NCI-H1092 treated with DMSO at 0.1 percent for 48 hours (cell line): ENCODE results near the gene SEC23IP.
"Not testable (repeated sequence)": the region's sequence is repeated elsewhere in the genome, so short reads cannot be mapped to it uniquely, and the experiment has no call there.

Experiments
- DNase-seq: peaks from one replicate; lab custom pipeline; 2025; lab: John Stamatoyannopoulos, UW

SEC23IP gene

DNA sequence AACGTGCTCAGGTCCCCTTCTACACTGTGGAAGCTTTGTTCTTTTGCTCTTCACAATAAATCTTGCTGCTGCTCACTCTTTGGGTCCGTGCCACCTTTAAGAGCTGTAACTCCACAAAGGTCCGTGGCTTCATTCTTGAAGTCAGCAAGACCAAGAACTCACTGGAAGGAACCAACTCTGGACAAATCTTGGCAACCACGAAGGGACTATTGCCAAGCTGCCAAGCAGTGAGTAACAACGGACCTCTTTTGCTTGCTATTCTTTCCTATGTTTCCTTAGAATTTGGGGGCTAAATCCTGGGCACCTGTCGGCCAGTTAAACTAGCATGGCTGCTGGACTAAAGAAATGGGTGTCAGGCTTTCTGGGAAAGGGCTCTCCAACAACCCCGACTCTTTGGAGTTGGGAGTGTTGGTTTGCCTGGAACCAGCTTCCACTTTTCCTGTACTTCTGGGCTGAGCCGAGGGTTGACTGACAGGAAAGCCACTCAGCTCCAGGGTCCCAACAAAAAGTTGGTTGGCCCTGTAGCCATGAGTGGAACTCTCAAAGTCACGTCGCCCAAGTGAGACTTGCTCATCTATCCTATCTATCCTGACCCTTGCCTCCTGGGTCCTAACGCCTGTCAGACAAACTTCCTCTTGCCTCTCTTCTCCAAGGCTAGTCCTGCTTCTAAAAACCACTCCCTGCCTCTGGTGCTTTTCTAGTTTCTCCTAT is 8.5 kb upstream of the SEC23IP start:
- DNase-seq = not testable (repeated sequence)

DNA sequence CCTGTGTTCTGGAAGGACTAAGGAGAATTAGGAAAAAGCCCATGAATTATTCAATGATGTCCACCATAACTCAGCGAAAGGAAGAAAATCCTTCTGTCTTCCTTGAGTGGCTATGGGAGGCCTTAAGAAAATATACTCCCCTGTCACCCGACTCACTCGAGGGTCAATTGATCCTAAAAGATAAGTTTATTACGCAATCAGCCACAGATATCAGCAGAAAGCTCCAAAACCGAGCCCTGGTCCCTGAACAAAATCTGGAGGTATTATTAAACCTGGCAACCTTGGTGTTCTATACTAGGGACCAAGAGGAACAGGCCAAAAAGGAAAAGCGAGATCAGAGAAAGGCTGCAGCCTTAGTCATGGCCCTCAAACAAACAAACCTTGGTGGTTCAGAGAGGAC is 6.5 kb upstream of the SEC23IP start:
- not testable (repeated sequence) for DNase-seq

DNA sequence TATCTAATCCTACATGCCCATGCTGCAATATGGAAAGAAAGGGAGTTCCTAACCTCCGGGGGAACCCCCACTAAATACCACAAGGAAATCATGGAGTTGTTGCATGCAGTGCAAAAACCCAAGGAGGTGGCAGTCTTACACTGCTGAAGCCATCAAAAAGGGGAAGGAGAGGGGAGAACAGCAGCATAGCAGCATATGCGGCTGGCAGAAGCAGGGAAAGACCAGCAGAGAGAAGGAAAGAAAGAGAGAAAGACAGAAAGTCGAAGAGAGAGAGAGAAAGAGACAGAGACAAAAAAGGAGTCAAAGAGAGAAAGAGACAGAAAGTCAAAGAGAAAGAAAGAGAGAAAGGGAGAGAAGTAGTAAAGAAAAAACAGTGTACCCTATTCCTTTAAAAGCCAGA is 3.8 kb upstream of the SEC23IP start:
- DNase-seq = not testable (repeated sequence)

GRCh38 chr10:119889201-119889600 is 3.3 kb upstream of the SEC23IP start:
- not testable (repeated sequence) for DNase-seq

- not testable (repeated sequence) for DNase-seq
Observed at GRCh38 chr10:119890307-119890706, 2.2 kb upstream of the SEC23IP start.

DNA sequence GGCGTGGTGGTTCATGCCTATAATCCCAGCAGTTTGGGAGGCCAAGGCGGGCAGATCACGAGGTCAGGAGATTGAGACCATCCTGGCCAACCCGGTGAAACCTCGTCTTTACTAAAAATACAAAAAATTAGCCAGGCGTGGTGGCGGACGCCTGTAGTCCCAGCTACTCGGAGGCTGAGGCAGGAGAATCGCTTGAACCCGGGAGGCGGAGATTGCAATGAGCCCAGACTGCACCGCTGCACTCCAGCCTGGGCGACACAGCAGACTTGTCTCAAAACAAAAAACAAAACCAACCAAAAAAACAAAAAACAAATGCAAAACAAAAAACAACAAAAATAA is 712 bp upstream of the SEC23IP start:
- DNase-seq = not testable (repeated sequence)

DNA sequence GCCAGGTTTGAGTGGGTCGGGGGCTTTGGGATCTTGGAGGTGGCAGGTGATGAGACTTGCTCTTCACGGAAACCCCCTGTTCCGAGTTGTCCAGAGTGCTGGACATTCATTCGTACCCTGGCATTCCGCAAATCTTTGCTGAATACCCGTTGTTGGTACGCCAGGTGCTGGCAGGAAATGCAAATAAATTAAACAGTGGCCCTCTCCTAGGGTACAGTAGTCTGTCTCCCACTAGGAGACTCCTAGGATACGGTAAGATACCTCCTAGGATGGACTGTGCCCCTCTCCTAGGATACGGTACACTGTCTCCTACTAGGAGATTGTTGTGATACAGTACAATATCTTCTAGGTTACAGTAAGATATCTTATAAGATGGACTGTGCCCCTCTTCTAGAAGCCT is 544 bp downstream of the SEC23IP start:
- DNase-seq = no peak

- DNase-seq = no peak
Observed at GRCh38 chr10:119893845-119894427, 1.4 kb downstream of the SEC23IP start.

- DNase-seq = no peak
Observed at GRCh38 chr10:119896061-119896655, 3.6 kb downstream of the SEC23IP start.

GRCh38 chr10:119896937-119897770 is 4.6 kb downstream of the SEC23IP start:
- no peak for DNase-seq

GRCh38 chr10:119898577-119898976 is 6.0 kb downstream of the SEC23IP start:
- DNase-seq = no peak

- no peak for DNase-seq
Observed at GRCh38 chr10:119903946-119904666, 11.6 kb downstream of the SEC23IP start.

DNA sequence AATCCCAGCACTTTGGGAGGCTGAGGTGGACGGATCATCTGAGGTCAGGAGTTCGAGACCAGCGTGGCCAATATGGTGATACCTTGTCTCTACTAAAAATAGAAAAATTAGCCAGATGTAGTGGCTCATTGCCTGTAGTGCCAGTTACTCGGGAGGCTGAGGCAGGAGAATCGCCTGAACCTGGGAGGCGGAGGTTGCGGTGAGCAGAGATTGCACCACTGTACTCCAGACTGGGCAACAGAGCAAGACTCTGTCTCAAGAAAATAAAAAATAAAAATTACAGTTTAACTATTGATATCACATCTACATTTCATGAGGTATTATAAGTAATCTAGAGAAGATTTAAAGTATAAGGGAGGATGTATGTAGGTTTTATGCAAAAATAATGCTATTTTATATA is 15.2 kb downstream of the SEC23IP start:
- DNase-seq = not testable (repeated sequence)

DNA sequence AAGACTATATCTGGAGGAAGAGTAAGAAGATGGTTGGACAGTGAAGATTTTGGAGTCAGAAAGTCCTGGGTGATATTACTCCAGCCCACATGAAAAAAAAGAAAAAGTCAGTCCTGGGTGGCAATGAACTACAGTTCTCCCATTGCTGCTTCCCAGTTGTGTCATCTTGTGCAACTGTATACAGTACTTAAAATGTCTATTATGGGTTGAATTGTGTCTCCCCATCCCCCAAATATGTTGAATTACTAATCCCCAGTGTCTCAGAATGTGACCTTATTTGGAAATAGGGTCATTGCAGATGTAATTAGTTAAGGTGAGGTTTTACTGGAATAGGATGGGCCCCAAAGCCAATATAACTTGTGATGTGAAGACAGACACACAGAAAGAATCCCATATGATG is 15.6 kb downstream of the SEC23IP start:
- no peak for DNase-seq

- no peak for DNase-seq
Observed at GRCh38 chr10:119910689-119911088, 18.2 kb downstream of the SEC23IP start.

GRCh38 chr10:119917777-119918176 is 25.2 kb downstream of the SEC23IP start:
- no peak for DNase-seq

DNA sequence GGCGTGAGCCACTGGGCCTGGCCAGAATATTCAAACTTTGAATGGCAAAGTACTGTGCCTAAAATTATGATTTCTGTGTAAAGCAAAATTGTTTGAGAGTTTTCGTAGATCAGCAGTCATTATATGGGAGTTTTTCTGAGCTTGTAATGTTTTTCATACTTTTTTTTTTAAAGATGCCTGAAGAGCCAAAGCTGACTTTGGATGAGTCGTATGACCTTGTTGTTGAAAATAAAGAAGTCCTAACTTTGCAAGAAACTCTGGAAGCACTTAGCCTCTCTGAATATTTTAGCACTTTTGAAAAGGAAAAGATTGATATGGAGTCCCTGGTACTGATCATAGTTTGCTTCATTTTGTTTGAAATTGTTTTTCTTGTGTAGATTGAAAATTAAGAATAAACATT is 26.7 kb downstream of the SEC23IP start:
- DNase-seq = no peak

GRCh38 chr10:119919826-119920225 is 27.3 kb downstream of the SEC23IP start:
- DNase-seq = no peak

DNA sequence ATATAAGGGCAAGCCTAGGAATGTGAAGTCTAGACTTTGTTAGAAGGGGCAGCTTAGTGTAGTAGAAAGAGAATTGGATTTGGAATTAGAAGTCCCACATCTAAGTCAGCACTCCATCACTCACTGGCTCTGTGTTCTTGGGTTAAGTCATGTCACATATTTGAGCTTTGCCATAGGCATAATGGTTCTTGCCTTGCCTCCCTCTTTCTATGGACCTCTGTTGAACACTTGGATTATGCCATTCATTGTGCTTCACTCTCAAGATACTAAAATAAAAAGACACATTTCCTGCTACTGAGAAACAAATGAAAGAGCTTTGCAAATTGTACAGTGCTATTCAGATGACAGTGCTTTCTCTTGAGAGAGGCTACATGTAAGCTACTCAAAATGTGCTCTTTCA is 35.9 kb downstream of the SEC23IP start:
- DNase-seq = no peak

- DNase-seq = no peak
Observed at GRCh38 chr10:119931871-119932270, 39.3 kb downstream of the SEC23IP start.

DNA sequence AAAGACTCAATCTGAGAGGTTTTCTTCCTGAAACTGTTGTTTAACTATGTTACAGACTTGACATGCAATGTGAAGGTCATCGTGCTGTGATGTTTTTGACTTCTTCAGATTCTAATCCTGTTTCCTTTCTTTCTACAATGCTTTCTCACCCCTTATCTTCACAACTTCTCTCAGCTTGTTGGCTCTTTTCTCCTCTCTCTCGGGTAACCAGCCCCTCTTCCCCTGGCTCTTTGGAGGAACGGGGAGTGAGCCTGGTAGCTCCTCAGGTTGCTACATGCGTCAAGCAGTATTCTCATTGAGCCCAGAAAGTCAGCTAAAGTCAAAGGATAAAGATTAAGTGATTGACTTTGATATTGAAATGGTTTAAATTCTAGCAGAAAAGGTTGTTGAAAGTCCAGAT is 40.1 kb downstream of the SEC23IP start:
- no peak for DNase-seq

DNA sequence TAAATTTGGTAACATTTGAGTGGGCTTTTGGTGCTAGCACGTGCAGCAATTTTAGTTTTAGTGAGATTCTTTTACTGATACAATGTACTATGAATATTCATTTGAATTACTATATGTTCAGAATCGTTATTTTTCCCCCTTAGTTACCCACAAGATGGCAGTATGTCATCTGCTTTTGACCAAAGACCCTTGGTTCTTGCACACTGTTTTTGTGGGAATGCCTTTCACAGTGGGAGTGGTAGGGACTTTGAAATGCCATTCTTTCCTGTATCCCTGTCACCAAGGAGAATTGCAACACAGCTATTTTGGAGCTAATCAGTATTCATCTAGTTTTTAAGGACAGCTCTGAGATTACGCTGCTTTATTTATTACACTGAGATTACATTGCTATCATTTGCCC is 40.6 kb downstream of the SEC23IP start:
- DNase-seq = no peak
